ENCODE results near the gene AADAT.
A peak's percentile ranks its signal among the peaks of the same experiment; 100 is the strongest.

The AADAT gene

DNA sequence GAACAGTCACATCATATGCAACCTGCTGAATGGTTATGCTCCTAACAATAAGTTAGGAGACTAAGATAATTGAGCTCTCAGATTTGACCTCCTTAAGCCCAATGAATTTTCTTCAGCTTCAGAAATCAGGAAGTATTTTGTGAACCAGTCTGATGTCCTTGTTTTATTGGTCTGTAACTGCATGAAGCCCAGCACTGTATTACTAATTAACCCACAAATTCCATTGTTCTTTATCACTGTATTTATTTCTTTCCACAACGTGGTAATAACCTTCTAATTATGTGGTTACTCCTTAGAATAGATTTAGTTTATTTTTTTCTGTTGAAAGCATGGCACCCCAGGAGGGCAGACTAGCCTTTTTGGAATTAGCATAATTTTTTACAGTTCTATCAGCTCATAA, 59.6 kb downstream of the AADAT start:
- DNase-seq (ENCODE audit: low spot score) = no peak

DNA sequence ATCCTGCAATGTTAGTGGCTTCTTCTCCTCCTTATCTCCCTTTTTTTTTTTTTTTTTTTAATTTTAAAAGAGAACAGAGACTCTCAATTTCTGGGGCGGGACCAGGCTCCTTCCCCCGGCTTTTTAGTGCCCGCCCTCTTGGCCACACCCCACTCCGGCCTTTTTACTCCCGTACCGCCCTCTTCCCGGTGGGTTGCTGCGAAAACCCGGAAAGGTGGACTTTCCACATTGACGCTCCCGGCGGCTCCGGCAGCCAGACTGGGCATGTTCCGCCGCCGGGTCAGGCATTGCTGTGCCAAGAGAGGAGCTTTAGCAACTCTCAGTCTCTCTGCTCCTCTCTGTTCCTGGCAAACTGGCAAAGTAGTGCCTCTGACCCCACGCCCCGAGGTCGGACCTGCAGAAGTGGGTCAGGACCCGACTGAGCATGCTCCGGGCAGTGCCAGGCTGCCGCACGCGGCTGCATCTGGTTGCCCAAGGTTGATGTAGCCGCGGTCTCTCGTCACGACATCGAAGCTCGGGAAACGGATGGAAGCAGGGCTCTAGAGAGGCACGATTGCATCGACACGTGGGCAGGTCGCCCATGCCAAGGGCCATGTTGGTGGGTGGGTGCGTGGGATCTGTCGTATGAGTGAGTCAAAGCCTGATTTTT, 62.5 kb downstream of the AADAT start:
- peak; percentile 95 for DNase-seq (ENCODE audit: low spot score)

DNA sequence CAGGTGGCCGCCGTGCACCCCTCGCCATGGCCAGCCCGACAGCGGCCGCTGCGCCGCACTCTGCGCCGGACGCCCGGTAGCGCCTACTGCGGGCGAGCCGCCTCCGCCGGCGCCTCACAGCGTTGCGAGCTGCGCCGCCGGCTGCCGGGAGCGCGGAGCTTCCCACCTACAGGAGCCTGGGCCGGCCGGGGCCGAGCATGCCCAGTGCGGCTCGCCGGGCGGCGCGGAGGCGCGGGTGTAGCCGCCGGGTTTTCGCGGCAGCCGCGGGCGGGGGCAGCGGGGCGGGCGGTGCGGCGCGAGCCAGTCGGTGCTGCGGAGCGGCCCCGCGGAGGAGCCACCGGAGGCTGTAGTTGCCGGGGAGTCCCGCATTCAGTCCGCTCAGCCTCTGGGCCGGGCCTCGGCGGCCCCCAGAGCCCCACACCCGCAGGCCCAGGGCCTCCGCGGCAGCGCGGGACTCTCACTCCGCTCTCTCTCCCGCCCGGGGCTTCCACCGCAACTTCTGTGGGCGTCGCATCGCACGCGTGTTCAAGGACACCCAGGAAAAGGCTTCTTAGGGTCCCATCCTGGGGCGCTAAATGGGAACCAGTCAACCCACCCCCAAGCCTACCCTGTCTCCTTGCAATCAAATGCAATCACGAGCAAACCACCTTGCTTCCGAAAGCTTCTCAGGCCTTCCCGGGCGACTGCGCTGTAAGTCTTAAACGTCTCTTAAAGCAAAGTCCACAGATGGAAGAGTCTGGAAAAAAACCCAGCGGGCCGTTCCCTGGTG, 63.3 kb downstream of the AADAT start, which contains the start of gene MFAP3L:
Gene MFAP3L, minus strand, starts transcription at position 143 of the 769 bp plus-strand sequence. CDS start 20,518 bp downstream, outside the sequence.
- peak; percentile 84 for DNase-seq (ENCODE audit: low spot score)

DNA sequence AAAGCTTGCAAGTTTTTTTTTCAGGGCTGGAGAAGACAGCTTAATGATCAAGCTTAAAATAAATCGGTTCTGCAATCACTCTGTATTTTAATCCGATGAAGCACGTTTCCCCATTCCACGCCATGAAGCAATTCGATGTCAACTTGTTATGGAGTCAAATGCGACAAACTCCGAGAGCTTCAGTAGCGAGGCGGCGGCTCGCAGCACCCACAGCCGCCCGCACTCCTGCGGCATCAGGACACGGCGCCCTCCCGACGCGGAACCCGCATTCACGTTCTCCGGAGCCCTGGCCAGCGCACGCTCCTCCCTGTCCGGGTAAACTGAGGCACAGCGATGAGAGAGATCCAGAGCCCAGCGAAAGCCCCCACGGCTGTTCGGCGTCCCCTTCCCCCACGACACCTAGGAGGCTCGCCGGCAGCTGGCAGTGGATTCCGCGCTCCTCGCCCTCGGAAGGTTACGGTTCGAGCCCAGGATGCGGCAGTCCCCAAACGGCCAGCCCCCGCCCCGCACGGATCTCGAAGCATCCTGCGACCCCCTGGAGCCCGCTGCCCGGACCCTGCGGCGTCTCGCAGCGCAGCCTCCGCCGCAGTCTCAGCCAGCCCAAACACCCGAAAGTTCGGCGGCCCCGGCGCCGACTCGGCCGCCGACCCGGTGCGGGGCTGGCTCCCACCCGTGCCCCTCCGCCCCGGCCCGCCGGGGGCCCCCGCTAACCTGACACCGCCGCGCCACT, 64.1 kb downstream of the AADAT start:
- no peak for DNase-seq (ENCODE audit: low spot score)

DNA sequence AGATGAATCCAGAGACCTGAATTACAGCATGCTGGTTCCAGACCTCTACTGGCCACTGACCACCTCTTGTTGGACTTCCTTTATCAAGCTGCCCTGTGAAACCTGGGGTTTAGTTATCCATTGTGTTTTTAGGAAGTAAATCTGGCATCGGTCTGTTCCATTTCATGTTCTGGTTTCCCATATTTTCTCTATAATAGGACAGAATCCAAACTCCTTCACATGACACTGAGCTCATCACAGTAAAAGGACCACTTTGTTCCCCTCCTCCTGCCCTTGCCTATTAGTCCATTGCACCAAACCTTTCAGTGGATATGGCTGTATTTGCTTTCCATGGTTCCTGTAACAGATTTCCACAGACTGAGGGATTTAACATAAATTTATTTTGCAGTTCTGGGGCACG, 67.5 kb downstream of the AADAT start:
- no peak for DNase-seq (ENCODE audit: low spot score)

DNA sequence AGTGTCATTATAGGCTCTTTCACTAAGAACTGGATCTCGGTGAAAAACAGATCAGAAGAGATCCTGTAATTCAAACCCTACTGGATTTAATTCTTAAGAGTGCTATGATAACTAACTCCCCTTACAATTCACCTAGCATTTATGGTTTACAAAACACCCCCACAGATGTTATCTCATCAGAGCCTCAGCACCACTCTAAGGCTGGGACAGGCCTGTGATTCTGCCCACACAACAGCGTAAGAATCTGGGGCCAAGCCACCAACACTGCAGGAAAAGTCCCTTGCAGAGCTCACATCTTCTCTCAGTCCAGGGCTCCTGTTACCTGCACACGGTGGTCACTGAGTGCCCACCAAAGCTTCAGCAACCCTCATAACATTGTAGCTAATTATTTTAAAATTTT, 72.5 kb downstream of the AADAT start:
- DNase-seq (ENCODE audit: low spot score) = no peak

DNA sequence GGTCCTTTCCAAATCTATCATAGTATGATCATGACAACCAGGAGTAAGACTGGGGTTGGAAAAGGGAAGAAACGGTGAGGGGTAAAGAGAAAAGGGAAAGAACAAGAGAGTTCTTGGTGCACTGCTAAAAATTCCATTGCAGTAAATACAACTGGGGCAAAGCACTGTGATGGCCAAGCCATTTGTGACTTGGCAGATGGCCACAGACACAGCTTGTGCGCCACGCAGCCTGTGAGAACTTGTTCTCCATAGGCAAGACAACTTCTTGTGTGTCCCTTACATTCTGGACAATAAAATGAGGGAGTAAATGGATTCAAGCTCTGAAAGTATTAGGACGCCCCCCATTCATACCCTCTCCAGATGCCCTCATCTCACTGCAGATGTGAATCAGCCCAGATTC, 74.5 kb downstream of the AADAT start:
- DNase-seq (ENCODE audit: low spot score) = no peak

DNA sequence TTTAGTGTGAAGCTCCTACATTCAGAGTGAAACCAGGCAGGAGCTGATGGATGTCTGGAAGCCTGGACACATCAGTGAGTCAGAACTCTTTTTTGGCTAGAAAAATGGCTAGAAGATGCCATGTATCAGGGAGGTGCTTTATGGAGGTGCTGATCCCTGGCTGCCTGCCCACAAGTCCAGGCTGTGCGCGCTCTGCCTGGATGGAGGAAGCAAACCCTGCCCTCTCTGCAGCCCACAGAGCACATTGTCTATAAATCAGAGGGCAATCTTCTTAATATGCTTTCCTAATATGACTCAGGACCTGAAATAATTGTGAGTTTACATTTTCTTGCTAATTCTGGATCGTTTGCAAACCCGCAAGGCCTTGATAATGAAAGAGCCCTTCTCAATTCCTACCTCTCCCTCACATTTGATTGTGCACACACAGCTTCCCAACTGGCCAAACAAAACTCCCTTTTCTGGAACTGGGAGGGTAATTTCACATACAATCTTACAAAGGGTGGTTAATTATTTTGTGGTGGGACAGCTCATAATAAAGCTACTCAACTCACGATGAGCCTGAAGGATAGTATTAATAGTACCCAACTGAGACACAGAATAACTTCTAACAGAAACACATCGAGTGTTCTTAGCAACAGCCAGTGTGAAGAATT, 75.3 kb downstream of the AADAT start:
- no peak for DNase-seq (ENCODE audit: low spot score)

DNA sequence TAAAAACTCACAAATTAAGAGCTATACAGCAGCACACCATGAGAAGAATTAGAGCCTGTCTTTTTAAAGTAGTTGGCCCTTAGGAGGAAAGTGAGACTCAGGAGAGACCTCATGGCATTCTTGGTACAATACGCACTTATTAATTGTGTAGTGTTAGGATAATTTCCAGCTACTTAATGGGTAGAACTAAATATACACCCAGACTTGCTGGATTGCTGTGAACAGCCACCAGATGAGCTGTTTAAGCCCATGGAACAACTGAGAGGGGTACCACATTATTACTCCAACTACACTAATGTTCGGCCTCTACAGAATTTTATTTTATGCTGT, 77.2 kb downstream of the AADAT start:
- no peak for DNase-seq (ENCODE audit: low spot score)

DNA sequence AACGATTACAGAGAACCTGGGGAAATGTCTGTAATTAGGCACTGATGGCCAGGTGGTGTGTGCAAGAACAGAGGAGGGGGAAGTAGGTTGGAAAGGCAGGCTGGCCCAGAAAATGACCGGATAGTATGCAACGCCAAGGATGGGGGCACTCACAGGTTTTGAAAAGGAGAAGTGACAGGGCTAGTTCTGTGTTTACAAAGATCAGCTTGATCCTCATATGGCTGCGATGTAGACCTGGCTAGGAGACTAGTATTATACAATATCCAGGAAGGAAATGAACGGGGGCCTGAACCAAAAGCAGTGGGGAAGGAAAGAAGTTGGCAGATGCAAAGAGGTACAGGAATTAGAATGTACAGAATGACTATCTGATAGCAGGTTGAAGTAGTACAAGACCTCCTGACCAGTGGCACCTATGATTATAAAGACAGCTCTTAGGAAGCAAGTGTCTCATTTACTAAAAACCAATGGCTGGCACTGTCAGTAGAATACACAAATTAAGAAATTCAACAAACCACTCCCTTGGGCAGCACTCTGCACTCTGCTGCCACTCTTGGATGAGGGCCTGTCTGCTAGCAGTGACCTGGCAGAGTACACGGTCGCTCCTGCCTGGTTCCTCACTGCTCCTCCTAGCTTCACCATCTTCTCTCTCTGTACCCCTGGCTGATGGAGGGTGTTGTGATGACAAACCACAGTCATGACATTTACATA, 77.7 kb downstream of the AADAT start:
- DNase-seq (ENCODE audit: low spot score) = no peak

All from CD4-positive, alpha-beta T cell treated with Interleukin-15 for 4 hours (primary cell).